Skeletal muscle satellite cell (primary cell): Measurements from ENCODE around the gene PLXNA1.

Experiments used
- H3K27me3 ChIP-seq: 2 replicates; pipeline ENCODE4 v1.7.0; 2013; ENCODE audit warnings: low read length; ENCODE audit not compliant: control insufficient read depth, insufficient read depth
- H3K36me3 ChIP-seq: 2 replicates; pipeline ENCODE4 v1.7.0; 2013; ENCODE audit warnings: mild to moderate bottlenecking, control low read depth, low read length; ENCODE audit not compliant: insufficient read depth
- H3K4me1 ChIP-seq: 2 replicates; pipeline ENCODE4 v1.7.0; 2013; ENCODE audit warnings: low read length; ENCODE audit not compliant: control insufficient read depth, insufficient read depth
- H3K4me2 ChIP-seq: 2 replicates; pipeline ENCODE4 v1.7.0; 2013; ENCODE audit warnings: mild to moderate bottlenecking, low read length
- H3K4me3 ChIP-seq: 2 replicates; pipeline ENCODE4 v1.7.0; 2013; ENCODE audit warnings: low read length
- H3K9ac ChIP-seq: 2 replicates; pipeline ENCODE4 v1.7.0; 2013; ENCODE audit warnings: mild to moderate bottlenecking, low read depth, low read length, moderate library complexity
- H3K9me3 ChIP-seq: replicated peaks from 2 replicates; pipeline ENCODE4 v1.7.0; 2013; ENCODE audit warnings: mild to moderate bottlenecking, control low read depth, low read length

PLXNA1 gene

DNA sequence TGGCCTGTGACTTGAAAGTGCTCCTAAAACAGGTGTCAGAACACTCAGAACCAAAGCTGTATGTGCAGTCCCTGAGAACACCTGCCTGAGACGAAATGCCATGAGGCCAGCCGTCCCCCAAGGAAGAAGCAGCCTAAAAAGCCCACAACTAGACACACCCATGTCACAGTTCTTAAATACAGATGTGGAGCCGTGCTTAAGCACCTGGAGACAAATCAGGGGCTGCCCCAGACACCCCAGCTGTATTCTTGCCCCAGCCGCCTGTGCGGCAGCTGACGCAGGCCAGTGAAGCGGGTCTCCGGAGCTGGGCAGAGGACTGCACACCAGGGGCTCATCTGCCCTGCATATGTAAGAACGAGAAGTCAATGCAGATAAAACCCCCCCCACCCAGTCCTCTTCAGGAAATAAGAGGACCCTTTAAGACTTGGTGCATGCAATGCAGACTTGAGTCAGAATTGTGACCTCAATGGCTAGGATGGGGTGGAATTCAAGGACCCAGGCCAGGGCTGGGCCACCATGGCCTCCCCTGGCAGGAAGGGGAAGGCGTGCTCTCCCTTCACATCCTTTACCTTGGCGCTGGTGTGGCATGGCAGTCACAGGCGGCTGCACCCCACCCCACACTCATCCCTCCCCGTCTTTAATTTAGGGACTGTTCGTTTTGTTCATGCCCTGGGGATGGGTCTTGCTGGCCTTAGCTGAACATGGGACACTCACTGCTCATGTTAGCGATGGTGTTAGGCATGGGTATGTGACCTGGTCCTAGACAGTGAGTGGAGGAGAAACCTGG, 27.7 kb upstream of the PLXNA1 start:
- Histone ChIP-seq H3K36me3 (no peaks in the 10 kb centered on the region), H3K9ac (no peak overlapping the region), H3K9me3 (no peaks in the 10 kb centered on the region), H3K4me1 (peaks cover 5% of the 10 kb centered on the region), H3K4me2 (no peak overlapping the region), H3K4me3 (no peak overlapping the region), H3K27me3 (no peaks in the 10 kb centered on the region)

DNA sequence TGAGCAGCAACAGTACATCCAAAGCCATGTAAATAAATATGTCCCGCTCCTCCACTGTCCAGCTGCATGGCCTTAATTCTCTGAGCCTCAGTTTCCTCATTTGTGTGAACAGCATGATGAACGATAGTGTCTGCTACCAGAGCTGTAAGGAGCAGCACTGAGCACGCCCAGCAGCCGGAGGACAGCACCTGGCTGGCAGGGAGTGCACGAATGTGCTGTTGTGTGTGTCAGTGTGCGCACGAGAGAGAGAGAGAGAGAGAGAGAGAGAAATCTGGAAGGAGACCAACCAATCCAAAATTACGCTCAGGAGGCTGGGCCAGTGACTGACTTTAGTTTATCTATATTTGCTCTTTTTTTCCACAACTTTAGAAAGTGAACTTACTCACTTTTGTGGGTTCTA, 26.6 kb upstream of the PLXNA1 start:
- H3K4me1 ChIP-seq: peaks cover 17% of the 10 kb centered on the region
- no peaks in the 10 kb centered on the region for H3K27me3 ChIP-seq
- H3K36me3 ChIP-seq: no peaks in the 10 kb centered on the region
- no peak overlapping the region for H3K9ac ChIP-seq
- H3K4me3 ChIP-seq: no peak overlapping the region
- no peak overlapping the region for H3K4me2 ChIP-seq
- no peaks in the 10 kb centered on the region for H3K9me3 ChIP-seq

DNA sequence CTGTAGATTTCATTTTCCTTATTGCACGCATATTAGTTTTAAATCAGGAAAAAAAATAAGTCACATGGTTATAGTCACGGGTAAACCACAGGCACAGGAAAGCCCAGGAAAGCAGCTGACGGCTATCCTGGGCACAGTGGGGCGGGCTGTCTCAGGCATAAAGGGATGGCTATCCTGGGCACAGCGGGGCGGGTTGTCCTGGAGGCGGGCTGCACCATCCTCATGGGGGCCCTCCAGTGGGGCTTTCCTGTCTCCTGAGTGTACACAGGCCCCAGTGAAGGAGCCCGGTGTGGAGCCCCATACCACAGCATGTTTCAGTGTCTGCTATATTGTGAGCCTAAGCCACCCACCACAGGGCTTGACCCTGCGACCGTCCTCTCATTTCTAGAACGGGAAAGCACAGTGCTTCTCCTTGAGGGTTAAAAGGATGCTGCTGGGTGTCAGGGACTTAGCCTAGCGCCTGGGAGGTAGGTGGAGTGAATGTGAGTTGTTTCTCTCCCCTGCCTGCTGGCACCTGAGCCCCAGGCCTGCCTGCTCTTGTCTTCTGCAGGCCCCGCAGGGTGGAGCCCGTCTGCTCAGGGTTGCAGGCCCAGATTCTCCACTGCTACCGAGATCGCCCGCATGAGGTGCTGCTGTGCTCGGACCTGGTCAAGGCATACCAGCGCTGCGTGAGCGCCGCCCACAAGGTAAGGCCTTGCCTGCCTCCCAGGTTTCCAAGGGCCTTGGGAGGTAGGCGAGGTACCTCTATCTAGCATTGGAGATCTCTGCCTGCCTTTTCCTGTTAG, 25.9 kb upstream of the PLXNA1 start:
- Histone ChIP-seq H3K36me3 (no peaks in the 10 kb centered on the region), H3K4me3 (no peak overlapping the region), H3K4me2 (no peak overlapping the region), H3K27me3 (no peaks in the 10 kb centered on the region), H3K9me3 (no peaks in the 10 kb centered on the region), H3K9ac (no peak overlapping the region), H3K4me1 (peaks cover 24% of the 10 kb centered on the region)

DNA sequence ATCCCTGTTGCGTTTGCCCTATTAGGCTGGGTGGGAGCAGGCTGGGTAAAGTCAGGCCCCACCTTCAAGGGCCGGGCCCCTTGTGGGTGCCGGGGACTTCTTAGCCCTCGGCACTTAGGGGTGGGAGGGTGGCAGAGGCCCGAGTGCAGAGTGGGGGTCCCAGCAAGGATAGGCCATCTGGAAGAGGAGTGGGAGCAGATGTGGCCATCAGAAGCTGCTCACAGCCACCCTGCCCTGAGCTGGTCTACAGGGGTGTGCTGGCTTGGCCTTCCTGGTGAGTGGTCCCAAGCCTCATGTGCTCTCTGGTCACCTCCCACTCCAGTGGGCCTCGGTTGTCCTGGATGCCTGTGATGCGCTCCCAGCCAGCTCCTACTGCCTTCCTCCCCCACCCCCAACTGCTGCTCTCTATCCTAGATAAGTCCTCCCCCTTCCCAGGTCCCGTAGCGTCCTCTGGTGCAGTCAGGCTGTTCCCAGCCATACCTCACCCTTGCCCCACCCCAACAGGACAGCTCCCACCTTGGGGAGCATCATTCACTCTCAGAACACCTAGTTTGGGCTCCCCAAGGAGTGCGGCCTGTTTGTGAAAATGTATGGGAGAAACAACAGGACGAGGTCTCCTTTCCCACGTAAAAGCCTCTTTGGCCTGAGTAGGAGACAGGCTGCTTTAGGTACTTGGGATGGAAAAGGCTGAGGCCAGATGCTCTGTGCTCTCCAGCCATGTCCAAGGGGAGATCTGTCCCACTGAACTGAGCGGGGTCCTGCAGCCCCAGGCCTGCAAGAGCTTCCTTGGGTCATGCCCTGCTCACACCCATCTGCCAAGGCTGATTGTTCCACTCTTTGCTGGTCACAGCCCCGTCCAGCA, 24.9 kb upstream of the PLXNA1 start:
- H3K9ac ChIP-seq: no peak overlapping the region
- no peak overlapping the region for H3K4me3 ChIP-seq
- H3K9me3 ChIP-seq: no peaks in the 10 kb centered on the region
- H3K27me3 ChIP-seq: no peaks in the 10 kb centered on the region
- H3K4me1 ChIP-seq: peaks cover 24% of the 10 kb centered on the region
- H3K4me2 ChIP-seq: no peak overlapping the region
- H3K36me3 ChIP-seq: no peaks in the 10 kb centered on the region

DNA sequence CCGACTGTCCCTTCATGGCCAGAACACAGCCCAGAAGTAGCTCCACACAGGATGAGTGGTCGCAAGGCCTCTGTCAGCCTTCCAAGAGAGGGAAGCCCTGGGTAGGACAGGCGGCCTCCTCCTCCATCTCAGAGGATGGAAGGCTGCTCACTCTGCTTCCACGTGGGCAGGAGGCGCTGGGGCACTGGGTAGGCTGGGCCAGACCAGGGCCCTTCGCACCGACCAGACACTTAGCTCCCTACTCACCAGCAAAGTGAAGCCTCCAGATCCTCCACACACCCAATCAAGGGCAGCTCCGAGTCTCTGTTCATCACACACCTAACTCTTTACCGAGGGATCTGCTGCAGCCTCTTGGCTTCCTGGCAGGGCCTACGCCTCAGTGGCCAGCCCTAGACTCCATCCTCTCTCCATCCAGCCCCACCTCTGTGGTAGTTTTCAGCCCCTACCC, 24.3 kb upstream of the PLXNA1 start:
- Histone ChIP-seq H3K27me3 (no peaks in the 10 kb centered on the region), H3K4me3 (no peak overlapping the region), H3K36me3 (no peaks in the 10 kb centered on the region), H3K4me2 (no peak overlapping the region), H3K9ac (no peak overlapping the region), H3K4me1 (peaks cover 24% of the 10 kb centered on the region), H3K9me3 (no peaks in the 10 kb centered on the region)

DNA sequence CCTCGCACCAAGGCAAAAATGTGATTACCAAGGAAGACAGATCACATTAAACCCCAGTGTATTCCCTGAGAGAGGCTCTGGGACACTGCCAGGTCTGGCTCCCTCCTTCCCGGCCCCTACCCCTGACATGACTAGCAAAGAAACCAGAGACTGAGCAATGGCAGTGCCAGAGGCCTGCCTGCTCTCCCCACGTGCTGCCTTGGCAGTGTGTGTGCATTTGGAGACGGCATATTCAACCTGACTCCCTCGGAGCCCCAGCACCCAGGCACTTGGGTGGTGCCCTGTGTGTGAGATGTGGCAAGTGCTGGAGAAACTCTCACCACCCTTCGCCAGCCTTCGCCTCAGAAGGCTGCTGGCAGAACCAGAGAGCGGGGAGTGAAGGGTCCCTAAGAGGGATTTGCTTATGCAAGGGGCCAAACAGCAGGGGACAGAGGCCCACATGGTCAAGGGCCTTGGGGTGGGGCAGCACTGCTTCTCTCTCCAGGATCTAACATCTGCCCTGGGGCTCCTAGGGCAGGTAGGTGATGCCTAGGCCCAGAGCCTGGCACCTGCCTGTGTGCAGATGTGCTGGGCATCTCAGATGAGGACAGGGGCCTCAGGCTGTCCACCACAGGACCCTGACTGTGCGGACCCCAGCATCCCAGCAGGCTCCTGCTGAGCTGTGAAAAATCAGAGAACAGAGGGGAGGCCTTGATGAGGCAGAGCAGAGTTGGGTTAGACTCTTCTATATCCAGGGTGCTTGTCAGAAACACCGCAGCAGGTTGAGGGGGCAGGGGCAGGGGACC, 23.6 kb upstream of the PLXNA1 start:
- H3K9me3 ChIP-seq: no peaks in the 10 kb centered on the region
- peaks cover 24% of the 10 kb centered on the region for H3K4me1 ChIP-seq
- no peaks in the 10 kb centered on the region for H3K27me3 ChIP-seq
- no peak overlapping the region for H3K4me2 ChIP-seq
- H3K9ac ChIP-seq: no peak overlapping the region
- H3K4me3 ChIP-seq: no peak overlapping the region
- H3K36me3 ChIP-seq: no peaks in the 10 kb centered on the region

DNA sequence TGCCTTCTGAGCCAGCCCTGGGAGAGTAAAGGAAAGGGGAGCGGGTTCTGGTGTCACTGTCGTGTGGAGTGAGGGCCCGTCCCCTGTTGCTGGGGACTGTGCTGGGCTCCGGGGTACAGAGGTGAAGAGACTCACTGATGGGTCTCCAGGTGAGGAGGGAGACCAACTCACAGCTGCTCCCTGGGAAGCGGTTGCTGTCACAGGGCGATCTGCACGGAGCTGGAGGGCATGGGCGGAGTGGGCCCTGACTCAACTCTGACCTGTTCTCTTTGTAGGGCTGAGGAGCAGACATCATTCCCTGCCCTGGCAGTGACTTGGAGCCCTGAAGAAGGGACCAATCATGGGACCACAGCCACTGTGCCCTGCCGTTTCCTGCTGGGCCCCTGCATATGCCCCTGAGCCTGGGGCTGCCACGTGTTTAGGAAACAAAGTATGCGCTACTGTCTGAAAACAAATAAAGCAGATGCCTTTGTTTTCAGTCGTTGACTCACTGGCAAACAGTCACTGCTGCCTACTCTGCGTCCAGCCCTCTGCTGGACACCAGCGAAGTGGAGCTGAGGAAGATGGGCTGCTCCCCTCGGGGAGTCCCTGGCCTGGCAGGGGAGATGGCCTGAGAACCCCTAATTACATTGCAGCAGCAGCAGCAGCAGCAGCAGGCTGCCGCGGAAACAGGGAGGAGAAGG, 22.9 kb upstream of the PLXNA1 start:
- Histone ChIP-seq H3K4me2 (peak overlapping the region; percentile 55), H3K9ac (peak overlapping the region; percentile 31), H3K4me1 (peaks cover 24% of the 10 kb centered on the region), H3K36me3 (no peaks in the 10 kb centered on the region), H3K4me3 (no peak overlapping the region), H3K9me3 (no peaks in the 10 kb centered on the region), H3K27me3 (no peaks in the 10 kb centered on the region)

DNA sequence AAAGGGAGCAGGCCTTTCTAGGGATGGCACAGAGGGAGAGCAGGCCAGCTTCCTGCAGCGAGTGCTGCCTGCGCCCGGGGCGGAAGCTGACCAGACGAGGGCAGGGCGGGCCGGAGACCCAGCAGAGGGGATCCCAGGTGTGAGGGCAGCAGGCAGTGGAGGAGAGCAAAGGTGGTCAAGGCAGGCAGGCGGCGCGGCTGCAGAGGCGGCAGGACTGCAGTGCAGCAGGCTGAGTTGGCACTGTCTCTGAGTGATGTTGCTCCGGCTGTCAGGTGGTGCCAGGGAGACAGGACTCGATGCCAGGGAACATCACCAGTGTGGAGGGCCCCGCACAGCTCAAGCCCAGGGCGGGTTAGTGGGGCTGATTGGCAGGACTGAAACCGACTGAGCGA, 22.3 kb upstream of the PLXNA1 start:
- Histone ChIP-seq H3K36me3 (no peaks in the 10 kb centered on the region), H3K4me3 (no peak overlapping the region), H3K4me2 (peak overlapping the region; percentile 55), H3K4me1 (peaks cover 24% of the 10 kb centered on the region), H3K9ac (peak overlapping the region; percentile 12), H3K9me3 (no peaks in the 10 kb centered on the region), H3K27me3 (no peaks in the 10 kb centered on the region)

DNA sequence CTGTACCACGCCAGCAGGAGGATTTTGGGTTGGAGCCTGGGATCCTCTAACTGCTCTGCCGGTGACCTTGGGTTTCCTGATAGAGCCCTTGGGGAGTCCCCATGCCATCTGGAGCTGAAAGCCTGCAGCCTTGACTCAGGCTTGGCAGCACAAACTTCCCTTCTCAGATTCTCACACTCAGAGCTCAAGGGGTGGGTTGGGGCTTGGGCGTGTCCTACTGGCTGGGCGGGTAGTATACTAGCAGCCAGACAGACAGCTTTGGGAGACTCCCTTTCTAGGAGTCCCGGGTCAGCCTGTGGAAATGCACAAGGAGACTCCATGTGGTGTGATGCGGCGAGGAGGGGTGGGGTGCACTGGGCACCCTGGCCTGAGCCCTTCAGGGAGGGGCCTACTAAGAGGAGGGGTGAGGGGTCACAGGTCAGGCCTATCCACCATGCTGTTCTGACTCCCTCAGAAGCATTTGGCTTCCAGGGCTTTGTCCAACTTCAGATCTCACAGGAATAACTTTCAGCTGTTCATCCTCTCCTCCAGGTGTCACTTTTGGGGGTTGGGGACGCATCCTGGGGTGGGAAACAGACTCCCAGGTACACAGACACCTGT, 21.6 kb upstream of the PLXNA1 start:
- Histone ChIP-seq H3K27me3 (no peaks in the 10 kb centered on the region), H3K9ac (no peak overlapping the region), H3K36me3 (no peaks in the 10 kb centered on the region), H3K4me1 (peaks cover 24% of the 10 kb centered on the region), H3K4me2 (peak overlapping the region; percentile 55), H3K9me3 (no peaks in the 10 kb centered on the region), H3K4me3 (no peak overlapping the region)

DNA sequence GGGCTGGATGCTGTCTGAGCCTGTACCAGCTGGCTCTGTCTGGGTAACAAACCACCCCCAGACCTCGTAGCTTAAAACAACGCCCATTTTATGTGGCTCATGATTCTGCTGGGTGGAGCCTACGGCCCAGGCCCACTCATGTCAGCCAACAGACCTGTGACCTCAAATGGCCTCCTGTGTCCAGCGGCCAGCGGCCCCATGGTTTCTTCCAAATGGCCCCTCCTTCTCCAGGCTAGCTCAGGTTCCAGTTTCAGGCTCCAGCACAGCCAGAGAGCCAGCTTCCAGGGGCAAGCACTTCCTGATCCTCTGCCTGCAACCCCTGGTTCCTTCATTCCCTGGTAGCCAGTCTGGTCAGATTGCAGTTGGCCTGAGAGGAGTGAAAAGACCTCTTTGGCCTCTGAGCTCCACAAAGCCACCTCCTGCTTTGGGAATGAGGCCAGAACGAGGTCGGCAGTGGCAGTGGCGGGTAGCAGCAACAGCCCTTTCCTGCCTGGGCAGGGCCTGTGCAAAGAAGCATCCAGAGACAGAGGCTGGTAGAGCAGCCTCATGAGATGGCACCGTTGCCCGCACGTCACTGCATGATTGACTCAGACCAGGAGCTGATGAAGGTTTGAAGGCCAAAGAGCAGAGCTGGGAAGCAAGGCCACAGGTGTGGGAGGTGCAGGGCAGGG, 21.0 kb upstream of the PLXNA1 start:
- Histone ChIP-seq H3K4me1 (peaks cover 24% of the 10 kb centered on the region), H3K9me3 (no peaks in the 10 kb centered on the region), H3K4me3 (no peak overlapping the region), H3K4me2 (no peak overlapping the region), H3K9ac (no peak overlapping the region), H3K36me3 (no peaks in the 10 kb centered on the region), H3K27me3 (no peaks in the 10 kb centered on the region)
